ENCODE results near the gene PRAC2.

- TF ChIP-seq EZH2 (IDR thresholded peaks at IDR 0.05; ENCODE audit: insufficient read depth, poor library complexity, severe bottlenecking) (peak; percentile 79), EZH2phosphoT487 (IDR thresholded peaks at IDR 0.05; ENCODE audit: insufficient read depth, low read depth) (peak; percentile 48; the same call in 1 of the 2 replicates)
These were observed 24.7 kb downstream of the PRAC2 start for GRCh38 chr17:48747445-48748363.

Measured in GM23248 (cell line).